Activated T-cell treated with anti-CD3 and anti-CD28 coated beads for 4 hours (primary cell): ENCODE measurements around the gene DENND10.
"Not testable (repeated sequence)": the region's sequence is repeated elsewhere in the genome, so short reads cannot be mapped to it uniquely, and the experiment has no call there.

ENCODE experiments used
- DNase-seq: peaks from one replicate; pipeline ENCODE4 v3.0.0-alpha.2; 2020

DENND10 gene

GRCh38 chr10:119103903-119104653 is at the start of gene DENND10:
Gene DENND10, plus strand, starts transcription at chr10:119104113. Its CDS starts 30 bp downstream, at chr10:119104143.
- DNase-seq, result peak; percentile 71

- DNase-seq, result no peak
Observed at GRCh38 chr10:119055472-119055871, 48.4 kb upstream of the DENND10 start.

GRCh38 chr10:119058010-119058409 is 45.9 kb upstream of the DENND10 start:
- DNase-seq, result no peak

GRCh38 chr10:119059557-119059956 is 44.4 kb upstream of the DENND10 start:
- no peak for DNase-seq

GRCh38 chr10:119060107-119060506 is 43.8 kb upstream of the DENND10 start:
- no peak for DNase-seq

GRCh38 chr10:119061352-119061751 is 42.6 kb upstream of the DENND10 start:
- no peak for DNase-seq

GRCh38 chr10:119061926-119062325 is 42.0 kb upstream of the DENND10 start:
- no peak for DNase-seq

GRCh38 chr10:119070395-119071165 is 33.3 kb upstream of the DENND10 start:
- no peak for DNase-seq

- no peak for DNase-seq
Observed at GRCh38 chr10:119073584-119073983, 30.3 kb upstream of the DENND10 start.

- DNase-seq, result no peak
Observed at GRCh38 chr10:119078422-119079179, 25.3 kb upstream of the DENND10 start.

GRCh38 chr10:119079599-119080520 is 24.1 kb upstream of the DENND10 start:
- peak; percentile 56 for DNase-seq

- peak; percentile 83 for DNase-seq
Observed at GRCh38 chr10:119080521-119081259, 23.2 kb upstream of the DENND10 start, which contains the start of gene EIF3A. Gene EIF3A, minus strand, starts transcription at chr10:119080817. Its CDS starts 141 bp downstream, at chr10:119080676.

GRCh38 chr10:119084896-119085295 is 19.0 kb upstream of the DENND10 start:
- DNase-seq, result no peak

GRCh38 chr10:119087271-119087882 is 16.5 kb upstream of the DENND10 start:
- no peak for DNase-seq

GRCh38 chr10:119090026-119090795 is 13.7 kb upstream of the DENND10 start:
- DNase-seq, result no peak

- no peak for DNase-seq
Observed at GRCh38 chr10:119090968-119091367, 12.9 kb upstream of the DENND10 start.

- no peak for DNase-seq
Observed at GRCh38 chr10:119095640-119096039, 8.3 kb upstream of the DENND10 start.

- DNase-seq, result not testable (repeated sequence)
Observed at GRCh38 chr10:119096641-119097415, 7.1 kb upstream of the DENND10 start.

GRCh38 chr10:119098576-119098975 is 5.3 kb upstream of the DENND10 start:
- DNase-seq, result no peak
